ENCODE results near the gene RAB20.

DNA sequence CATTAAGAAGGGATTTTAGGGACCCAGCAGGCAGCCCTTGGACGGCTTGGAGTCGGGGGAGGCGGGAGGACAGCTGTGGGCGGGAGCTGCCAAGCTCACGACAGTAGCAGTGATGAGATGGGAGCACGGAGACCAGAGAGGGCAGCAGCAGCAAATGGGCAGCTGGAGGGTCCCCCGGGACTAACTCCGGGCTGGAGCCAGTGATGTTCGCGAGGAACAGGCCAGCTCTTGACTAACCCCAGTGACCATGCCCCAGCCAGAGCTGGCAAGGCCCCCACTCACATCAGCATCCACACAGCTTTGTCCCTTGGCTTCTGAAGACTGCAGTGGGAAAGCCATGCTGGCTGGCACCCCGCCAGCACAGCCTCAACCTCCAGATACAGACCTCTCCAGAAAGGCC, 81.9 kb downstream of the RAB20 start:
- TF ChIP-seq CTCF (IDR thresholded peaks at IDR 0.05; ENCODE audit: low read length) (no peak), EZH2 (IDR thresholded peaks at IDR 0.05; ENCODE audit: borderline replicate concordance, low read length) (no peak)
